Activated naive CD8-positive, alpha-beta T cell (primary cell): ENCODE results near the gene LIFR.
"Not testable (repeated sequence)": the region's sequence is repeated elsewhere in the genome, so short reads cannot be mapped to it uniquely, and the experiment has no call there.

ENCODE experiments used
- H3K27ac Mint-ChIP-seq: one replicate; pipeline ENCODE4 v1.8.0; 2021; ENCODE audit warnings: mixed read lengths
- H3K27me3 Mint-ChIP-seq: one replicate; pipeline ENCODE4 v1.8.0; 2021; ENCODE audit warnings: mixed read lengths
- H3K36me3 Mint-ChIP-seq: one replicate; pipeline ENCODE4 v1.8.0; 2021; ENCODE audit warnings: mixed read lengths
- H3K4me1 Mint-ChIP-seq: one replicate; pipeline ENCODE4 v1.8.0; 2021; ENCODE audit warnings: low read depth, mixed read lengths
- H3K4me3 Mint-ChIP-seq: one replicate; pipeline ENCODE4 v1.8.0; 2021; ENCODE audit warnings: mild to moderate bottlenecking, mixed read lengths
- H3K9me3 Mint-ChIP-seq: one replicate; pipeline ENCODE4 v1.8.0; 2021; ENCODE audit warnings: low read depth, mixed read lengths

LIFR gene, protein sequence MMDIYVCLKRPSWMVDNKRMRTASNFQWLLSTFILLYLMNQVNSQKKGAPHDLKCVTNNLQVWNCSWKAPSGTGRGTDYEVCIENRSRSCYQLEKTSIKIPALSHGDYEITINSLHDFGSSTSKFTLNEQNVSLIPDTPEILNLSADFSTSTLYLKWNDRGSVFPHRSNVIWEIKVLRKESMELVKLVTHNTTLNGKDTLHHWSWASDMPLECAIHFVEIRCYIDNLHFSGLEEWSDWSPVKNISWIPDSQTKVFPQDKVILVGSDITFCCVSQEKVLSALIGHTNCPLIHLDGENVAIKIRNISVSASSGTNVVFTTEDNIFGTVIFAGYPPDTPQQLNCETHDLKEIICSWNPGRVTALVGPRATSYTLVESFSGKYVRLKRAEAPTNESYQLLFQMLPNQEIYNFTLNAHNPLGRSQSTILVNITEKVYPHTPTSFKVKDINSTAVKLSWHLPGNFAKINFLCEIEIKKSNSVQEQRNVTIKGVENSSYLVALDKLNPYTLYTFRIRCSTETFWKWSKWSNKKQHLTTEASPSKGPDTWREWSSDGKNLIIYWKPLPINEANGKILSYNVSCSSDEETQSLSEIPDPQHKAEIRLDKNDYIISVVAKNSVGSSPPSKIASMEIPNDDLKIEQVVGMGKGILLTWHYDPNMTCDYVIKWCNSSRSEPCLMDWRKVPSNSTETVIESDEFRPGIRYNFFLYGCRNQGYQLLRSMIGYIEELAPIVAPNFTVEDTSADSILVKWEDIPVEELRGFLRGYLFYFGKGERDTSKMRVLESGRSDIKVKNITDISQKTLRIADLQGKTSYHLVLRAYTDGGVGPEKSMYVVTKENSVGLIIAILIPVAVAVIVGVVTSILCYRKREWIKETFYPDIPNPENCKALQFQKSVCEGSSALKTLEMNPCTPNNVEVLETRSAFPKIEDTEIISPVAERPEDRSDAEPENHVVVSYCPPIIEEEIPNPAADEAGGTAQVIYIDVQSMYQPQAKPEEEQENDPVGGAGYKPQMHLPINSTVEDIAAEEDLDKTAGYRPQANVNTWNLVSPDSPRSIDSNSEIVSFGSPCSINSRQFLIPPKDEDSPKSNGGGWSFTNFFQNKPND

DNA sequence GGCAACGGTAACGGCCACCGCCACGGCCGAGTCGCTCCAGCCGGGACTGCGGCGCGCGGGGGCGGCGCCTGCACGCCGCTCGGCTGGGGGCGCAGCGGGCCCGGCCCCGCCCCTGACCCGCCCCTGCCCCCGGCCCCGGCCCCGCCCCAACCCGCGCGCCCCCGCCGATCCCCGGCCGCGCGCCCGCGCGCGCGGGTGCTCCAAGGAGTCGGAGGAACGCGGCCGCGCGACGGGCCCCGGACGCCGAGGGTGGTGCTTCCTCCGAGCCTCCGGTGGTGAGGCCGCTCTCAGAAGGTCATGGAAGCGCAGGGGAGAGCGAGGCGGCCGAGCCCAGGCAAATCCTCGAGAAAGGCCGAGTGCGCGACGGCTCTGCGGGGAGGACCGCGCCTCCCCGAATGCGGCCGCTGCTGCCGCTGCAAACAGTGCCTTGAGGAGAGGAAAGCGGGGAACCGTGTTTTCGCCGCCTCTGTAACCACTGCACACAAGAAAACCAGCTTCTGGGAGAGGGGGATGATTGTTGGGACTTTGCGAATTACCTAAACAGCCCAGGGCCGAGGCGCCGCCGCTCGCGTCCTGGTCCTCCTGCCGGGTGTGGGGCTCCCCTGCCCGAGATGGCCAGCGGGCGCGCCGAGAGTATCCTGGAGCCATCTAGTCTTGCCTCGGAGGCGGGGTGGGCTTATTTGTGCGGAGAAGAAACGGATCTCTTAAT, at the start of gene LIFR:
TSS of gene LIFR (minus strand) at position 48 of the 709 bp plus-strand sequence. CDS start 25,999 bp downstream, outside the sequence.
- peaks cover 51% of the 10 kb centered on the region for H3K27me3 Mint-ChIP-seq

DNA sequence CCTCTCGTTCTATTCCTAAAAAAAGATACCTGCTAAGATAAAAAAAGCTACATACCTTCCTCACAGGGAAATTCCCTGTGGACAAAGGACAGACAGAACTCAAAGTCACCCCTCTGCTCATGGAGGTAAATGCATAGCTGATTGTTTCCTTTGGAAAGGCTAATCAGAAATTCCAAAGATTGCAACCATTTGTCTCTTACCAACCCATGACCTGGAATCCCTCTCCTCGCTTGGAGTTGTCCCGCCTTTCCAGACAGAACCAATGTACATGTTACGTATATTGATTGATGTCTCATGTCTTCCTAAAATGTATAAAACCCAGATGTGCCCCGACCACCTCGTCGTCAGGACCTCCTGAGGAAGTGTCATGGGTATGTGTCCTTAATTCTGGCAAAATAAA, 49.2 kb upstream of the LIFR start:
- Mint-ChIP-seq H3K4me3 (no peak overlapping the region), H3K9me3 (no peaks in the 10 kb centered on the region), H3K36me3 (no peaks in the 10 kb centered on the region), H3K27ac (no peak overlapping the region), H3K4me1 (no peaks in the 10 kb centered on the region), H3K27me3 (peaks cover 12% of the 10 kb centered on the region)

More for the DNA sequence above, at the start of gene LIFR:
- no peaks in the 10 kb centered on the region for H3K9me3 Mint-ChIP-seq
- H3K4me1 Mint-ChIP-seq: peaks cover 11% of the 10 kb centered on the region
- H3K4me3 Mint-ChIP-seq: peak within 1 kb of the TSS; percentile 90
- H3K27ac Mint-ChIP-seq: no peak within 1 kb of the TSS
- H3K36me3 Mint-ChIP-seq: no peaks in the 10 kb centered on the region

- Mint-ChIP-seq H3K27me3 (peaks cover 9% of the 10 kb centered on the region), H3K9me3 (no peaks in the 10 kb centered on the region), H3K27ac (no peak overlapping the region), H3K4me3 (no peak overlapping the region), H3K36me3 (no peaks in the 10 kb centered on the region), H3K4me1 (no peaks in the 10 kb centered on the region)
Measured at GRCh38 chr5:38603691-38604090, 47.2 kb upstream of the LIFR start.

GRCh38 chr5:38602641-38603040, 46.2 kb upstream of the LIFR start:
- Mint-ChIP-seq H3K27ac (no peak overlapping the region), H3K36me3 (no peaks in the 10 kb centered on the region), H3K4me3 (no peak overlapping the region), H3K4me1 (no peaks in the 10 kb centered on the region), H3K27me3 (peaks cover 9% of the 10 kb centered on the region), H3K9me3 (no peaks in the 10 kb centered on the region)

DNA sequence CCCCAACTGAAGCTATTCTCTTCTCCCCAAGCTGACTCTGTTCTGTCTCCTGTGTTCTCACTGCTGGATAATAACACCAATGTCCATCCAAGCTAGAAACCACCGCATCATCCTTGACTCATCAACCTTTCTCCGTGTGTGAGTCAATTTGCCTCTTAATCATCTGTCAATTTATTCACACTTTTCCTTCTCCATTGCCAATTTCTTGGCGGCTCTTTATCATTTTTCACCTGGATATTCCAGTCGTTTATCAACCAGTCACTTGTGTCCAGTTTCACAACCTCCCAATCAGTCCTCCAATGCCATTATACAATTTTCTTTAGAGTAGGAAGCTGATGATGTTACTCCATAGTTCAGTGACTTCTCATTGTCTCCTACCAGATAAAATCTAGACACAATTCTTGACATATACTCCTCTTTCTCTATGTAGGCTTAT, 45.4 kb upstream of the LIFR start:
- H3K9me3 Mint-ChIP-seq: no peaks in the 10 kb centered on the region
- H3K27me3 Mint-ChIP-seq: peaks cover 9% of the 10 kb centered on the region
- H3K27ac Mint-ChIP-seq: no peak overlapping the region
- H3K36me3 Mint-ChIP-seq: no peaks in the 10 kb centered on the region
- H3K4me1 Mint-ChIP-seq: no peaks in the 10 kb centered on the region
- no peak overlapping the region for H3K4me3 Mint-ChIP-seq

DNA sequence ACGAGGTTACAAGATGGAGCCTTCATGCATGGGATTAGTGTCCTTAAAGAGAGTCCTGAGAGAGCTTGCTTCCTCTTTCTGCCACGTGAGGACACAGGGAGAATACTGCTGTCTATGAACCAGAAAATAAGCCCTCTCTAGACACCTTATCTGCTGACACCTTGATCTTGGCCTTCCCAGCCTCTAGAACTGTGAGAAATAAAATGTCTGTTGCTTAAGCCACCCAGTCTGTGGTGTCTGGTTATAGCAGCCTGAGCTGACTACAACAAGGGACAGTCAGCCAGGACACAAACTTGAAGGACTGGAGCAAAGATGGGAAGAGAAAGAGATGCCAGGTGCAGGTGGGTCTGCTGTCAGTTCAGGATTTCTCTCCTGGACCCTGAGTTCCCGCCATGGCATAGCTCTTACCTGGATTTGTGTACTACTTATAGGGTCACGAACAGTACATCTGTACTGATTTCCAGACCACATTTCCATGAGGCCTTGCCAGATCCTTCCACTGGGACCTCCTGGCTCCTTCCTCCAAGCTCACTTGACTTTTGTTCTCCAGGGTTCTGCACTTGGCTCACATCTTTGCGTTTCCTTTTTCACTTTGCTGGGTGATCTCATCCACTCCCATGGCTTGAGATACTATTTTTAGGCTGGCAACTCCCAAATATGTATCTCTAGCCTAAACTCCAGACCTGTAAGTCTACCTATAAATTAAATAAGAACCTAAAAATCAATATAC, 44.9 kb upstream of the LIFR start:
- H3K36me3 Mint-ChIP-seq: no peaks in the 10 kb centered on the region
- no peak overlapping the region for H3K4me3 Mint-ChIP-seq
- H3K9me3 Mint-ChIP-seq: no peaks in the 10 kb centered on the region
- H3K4me1 Mint-ChIP-seq: no peaks in the 10 kb centered on the region
- H3K27ac Mint-ChIP-seq: no peak overlapping the region
- H3K27me3 Mint-ChIP-seq: peaks cover 9% of the 10 kb centered on the region

GRCh38 chr5:38600329-38601045, 44.0 kb upstream of the LIFR start:
- Mint-ChIP-seq H3K4me3 (no peak overlapping the region), H3K27me3 (peaks cover 7% of the 10 kb centered on the region), H3K27ac (no peak overlapping the region), H3K9me3 (no peaks in the 10 kb centered on the region), H3K36me3 (no peaks in the 10 kb centered on the region), H3K4me1 (no peaks in the 10 kb centered on the region)

DNA sequence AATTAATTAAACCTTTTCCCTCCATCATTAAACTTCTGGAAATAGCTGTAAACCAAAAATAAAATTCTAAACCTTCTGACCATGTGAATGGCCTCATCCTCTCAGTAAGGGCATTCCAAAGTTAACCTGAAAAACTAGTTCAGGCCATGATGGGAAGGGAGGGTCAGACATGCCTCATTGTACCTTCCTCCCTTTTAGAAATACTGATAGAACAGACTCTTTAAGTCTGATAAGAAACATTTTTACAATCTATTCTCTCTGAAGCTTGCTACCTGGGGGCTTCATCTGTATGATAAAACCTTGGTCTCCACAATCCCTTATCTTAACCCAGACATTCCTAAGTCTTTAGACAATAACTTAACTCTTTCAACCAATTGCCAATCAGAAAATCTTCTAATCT, 43.3 kb upstream of the LIFR start:
- H3K4me1 Mint-ChIP-seq, H3K36me3 Mint-ChIP-seq, H3K9me3 Mint-ChIP-seq, H3K27ac Mint-ChIP-seq, H3K4me3 Mint-ChIP-seq: not testable (repeated sequence)
- peaks cover 12% of the 10 kb centered on the region for H3K27me3 Mint-ChIP-seq

- Mint-ChIP-seq H3K4me1 (no peaks in the 10 kb centered on the region), H3K9me3 (no peaks in the 10 kb centered on the region), H3K27ac (no peak overlapping the region), H3K36me3 (no peaks in the 10 kb centered on the region), H3K4me3 (no peak overlapping the region), H3K27me3 (peaks cover 13% of the 10 kb centered on the region)
Measured at GRCh38 chr5:38598994-38599617, 42.7 kb upstream of the LIFR start.

DNA sequence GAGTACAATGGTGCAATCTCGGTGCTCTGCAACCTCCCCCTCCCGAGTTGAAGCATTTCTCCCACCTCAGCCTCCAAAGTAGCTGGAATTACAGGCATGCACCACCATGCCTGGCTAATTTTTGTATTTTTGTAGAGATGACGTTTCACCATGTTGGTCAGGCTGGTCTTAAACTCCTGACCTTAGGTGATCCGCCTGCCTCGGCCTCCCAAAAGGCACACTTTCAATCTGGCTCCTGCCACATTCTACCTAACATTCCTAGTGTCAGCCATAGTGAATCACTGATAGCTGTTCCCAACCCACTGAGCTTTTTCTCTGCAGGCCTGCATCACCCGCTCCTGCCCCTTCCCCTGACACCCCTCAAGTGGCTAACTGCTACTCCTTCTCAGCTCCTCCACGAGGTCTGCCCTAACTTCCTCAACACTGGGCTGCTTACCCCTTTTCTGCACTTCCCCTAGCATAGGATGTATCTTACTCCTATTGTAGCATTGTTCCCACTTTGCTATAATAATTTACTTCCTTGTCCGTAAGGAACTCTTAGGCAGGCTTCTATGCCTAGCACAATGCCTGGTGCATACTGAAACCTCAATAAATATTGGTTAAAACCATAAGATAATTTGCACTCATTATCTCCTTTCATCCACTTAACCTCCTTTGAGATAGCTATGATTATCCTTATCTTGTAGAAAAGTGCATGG, 42.0 kb upstream of the LIFR start:
- no peaks in the 10 kb centered on the region for H3K9me3 Mint-ChIP-seq
- H3K4me1 Mint-ChIP-seq: no peaks in the 10 kb centered on the region
- no peak overlapping the region for H3K4me3 Mint-ChIP-seq
- no peaks in the 10 kb centered on the region for H3K36me3 Mint-ChIP-seq
- H3K27me3 Mint-ChIP-seq: peaks cover 11% of the 10 kb centered on the region
- H3K27ac Mint-ChIP-seq: no peak overlapping the region

DNA sequence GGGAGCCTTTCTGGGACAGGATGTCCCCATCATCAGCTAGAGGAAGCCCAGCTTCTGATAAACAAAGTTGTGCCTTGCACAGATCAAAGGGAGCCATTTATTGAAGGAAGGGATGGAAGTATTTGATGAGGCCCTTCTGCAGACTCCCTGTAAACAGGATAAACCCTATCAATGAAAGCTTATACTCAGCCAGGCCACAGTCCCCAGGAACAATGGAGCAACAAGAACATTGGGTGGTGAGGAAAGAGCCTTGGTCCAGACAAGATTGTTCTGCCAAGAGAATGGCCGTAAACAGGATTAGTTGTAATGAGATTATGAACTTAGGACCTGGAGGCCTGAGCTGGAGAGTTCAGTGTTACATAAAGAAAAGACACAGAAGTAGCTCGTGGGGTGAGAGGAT, 40.5 kb upstream of the LIFR start:
- no peaks in the 10 kb centered on the region for H3K9me3 Mint-ChIP-seq
- H3K4me3 Mint-ChIP-seq: no peak overlapping the region
- H3K27me3 Mint-ChIP-seq: peaks cover 10% of the 10 kb centered on the region
- no peaks in the 10 kb centered on the region for H3K36me3 Mint-ChIP-seq
- H3K4me1 Mint-ChIP-seq: no peaks in the 10 kb centered on the region
- H3K27ac Mint-ChIP-seq: no peak overlapping the region

GRCh38 chr5:38595132-38595745, 38.8 kb upstream of the LIFR start:
- Mint-ChIP-seq H3K27me3 (peaks cover 10% of the 10 kb centered on the region), H3K27ac (no peak overlapping the region), H3K36me3 (no peaks in the 10 kb centered on the region), H3K4me3 (no peak overlapping the region), H3K9me3 (no peaks in the 10 kb centered on the region), H3K4me1 (no peaks in the 10 kb centered on the region)
